Pulmonary artery endothelial cell (primary cell): ENCODE data around the gene AMDHD1. TPM values are rescaled to one million over a fixed set of nuclear protein-coding genes. Genes with fewer than 3 reads are reported as not detected.
A peak's percentile ranks its signal among the peaks of the same experiment; 100 is the strongest.

Source experiments
- DNase-seq: peaks from one replicate; pipeline ENCODE4 v3.0.0-alpha.2; 2011; ENCODE audit warnings: low read depth, low spot score
- total RNA-seq: library from RNA; depleted of rRNA; stranded (reverse); fragments of >200 nt; gene quantifications from 2 replicates; pipeline ENCODE4 v1.2.3, GENCODE V29; 2014

Gene AMDHD1
- total RNA-seq, 1 donor from 2014 or later = under 0.01 TPM

DNA sequence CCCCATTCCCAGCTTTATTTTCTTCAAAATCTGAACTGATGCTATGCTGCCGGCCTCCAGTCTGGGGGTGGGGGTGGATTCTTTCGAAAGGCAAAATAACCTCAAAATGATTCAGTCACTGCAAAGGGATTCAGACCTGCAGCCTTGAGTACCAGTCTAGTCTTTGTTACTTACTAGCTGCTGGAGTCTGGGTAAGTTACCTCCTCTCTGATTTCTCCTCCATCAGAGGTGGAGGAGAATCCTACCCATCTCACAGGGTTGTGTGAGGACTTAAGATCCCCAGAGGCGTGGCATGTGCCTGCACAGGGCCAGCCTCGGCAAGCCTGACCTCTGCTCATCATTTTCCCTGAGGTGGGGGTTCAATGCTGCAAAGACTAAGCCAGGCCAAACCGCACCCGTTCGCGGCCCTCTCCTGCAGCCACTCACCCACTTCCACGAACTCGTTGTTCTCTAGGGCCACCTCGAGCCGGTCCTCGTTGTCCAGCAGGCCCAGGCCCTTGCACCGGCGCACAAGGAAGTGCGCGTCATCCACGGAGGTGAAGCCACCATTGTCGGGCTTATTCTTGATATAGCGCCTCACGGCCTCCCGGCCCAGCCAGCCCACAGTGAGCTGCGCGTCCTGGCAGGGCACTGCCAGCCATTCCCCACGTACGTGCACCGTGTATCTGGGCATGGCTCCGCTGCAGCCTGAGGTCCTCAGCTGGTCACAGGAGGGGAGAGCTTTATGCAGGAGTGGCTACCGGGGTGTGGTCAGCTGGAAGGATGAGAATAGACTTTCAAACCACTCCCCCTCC lies 52.3 kb downstream of the AMDHD1 start:
- DNase-seq = no peak

DNA sequence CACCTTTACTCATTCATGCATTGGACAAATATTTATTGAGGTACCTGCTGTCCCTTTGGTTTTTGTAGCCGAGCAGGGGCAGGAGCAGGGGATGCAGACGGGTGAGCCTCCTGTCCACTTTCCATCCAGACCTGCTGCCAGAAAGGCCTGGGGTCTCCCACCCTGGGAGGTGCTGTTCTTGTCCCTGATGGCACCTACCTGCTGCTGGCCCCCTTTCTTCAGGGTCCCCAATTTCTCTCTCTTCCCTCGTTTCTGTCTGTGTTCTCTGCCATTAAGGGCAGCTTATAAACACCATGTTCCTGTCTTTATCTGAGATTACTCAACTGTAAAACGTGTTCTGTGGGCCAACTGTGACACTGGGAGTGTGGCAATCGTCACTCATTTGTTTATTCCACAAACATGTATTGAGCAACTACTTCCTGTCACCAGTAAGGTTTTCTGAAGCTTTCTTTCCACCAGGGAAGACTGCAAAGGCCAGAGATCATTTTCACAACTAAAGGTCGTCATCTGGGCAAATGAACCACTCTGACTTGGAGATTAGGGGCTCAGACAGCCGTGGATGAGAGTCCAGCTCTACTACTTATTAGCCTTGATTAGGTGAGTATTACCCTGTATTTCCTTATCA lies 53.0 kb downstream of the AMDHD1 start, which contains the start of gene HAL:
HAL (minus strand) TSS at position 311 of the 625 bp plus-strand sequence. CDS start 434 bp downstream, outside the sequence.
- DNase-seq = no peak

DNA sequence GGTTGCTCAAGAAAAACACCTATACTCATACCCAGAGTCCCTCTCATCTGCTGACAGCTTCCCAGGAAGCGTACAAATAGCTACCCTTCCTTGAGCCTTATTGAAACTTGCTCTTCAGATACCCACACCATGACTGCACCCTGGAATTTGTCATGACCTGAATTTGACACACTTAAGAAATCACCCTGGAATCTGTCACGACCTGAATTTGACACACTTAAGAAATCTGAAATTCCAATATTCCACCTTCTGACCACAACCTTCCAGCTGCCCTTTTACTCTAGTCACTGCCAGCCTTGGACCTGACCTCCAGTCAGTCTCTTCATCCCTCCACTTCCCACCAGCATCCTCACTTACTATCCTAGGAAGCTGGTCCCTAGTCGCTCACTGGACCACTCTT lies 54.1 kb downstream of the AMDHD1 start:
- DNase-seq = no peak

DNA sequence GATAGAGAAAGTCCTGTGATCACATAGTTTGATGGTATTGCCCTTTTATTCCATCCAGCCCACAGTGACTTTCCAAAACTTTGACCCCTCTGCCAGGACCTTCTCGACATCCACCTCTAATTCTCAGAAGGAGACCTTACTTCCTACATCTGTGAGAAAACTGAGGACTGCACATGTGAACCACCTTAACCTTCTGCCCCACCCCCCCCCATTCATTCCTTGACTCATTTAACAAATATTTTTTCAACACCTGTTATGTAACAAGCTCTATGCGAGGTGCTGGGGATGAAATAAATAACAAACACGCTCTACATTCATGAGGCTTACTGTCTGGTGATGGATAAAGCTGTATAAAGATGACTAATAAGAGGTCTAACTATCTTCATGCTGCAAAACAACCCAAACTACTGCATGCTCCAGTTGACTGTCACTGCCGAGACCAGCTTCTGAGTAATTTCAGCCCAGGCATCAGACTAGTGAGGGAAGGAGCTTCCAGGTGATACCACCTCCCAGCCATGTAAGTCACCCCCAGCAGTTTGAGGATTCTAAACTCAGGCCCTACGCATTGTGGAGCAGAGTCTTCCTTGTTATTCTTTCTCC lies 54.9 kb downstream of the AMDHD1 start:
- no peak for DNase-seq

DNA sequence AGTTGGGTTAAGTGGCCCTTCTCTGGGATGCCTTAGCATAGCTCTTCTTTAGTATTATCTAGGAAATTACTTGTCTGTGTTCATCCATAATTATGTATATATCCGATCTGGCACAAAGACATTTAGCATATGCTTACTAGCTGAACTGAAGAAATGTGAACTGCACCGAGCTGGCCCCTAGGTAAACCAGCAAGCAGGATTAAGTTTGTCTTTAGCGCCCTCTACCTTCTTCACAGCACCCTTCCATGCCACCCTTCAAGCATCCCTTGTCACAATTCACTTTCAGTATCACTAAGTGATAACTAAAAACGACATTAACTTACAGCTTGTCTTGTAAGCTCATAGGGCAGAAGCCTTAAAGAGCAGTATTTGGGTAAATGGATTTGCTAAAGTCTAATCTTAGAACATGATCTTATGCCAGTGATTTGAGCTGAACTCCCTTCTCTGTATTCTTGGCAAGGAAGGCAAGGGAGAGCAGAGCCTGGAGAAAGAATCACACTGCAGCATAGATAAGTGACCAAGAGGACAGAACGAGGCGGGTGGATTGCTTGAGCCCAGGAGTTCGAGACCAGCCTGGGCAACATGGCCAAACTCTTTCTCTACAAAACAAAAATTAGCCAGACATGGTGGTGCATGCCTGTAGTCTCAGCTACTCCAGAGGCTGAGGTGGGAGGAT lies 55.6 kb downstream of the AMDHD1 start:
- DNase-seq = peak; percentile 24

DNA sequence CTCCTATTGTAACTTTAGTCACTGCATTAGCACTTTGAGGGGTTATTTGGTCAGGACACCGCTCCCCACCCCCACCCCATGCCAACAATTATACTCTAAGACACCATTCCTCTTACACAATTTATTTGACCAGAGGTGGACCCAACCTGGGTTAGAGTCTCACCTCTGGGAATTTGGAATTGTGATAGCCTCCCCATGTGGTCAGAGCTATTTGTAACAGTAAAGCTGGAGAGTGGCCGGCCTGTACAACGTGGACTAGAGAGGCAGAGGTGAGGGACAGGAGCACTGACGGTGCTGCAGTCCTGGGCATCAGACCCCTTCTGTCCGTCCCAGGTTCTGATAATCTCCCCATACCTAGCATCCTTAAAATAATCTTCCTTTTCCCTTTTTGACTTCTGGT lies 56.4 kb downstream of the AMDHD1 start:
- DNase-seq = no peak

DNA sequence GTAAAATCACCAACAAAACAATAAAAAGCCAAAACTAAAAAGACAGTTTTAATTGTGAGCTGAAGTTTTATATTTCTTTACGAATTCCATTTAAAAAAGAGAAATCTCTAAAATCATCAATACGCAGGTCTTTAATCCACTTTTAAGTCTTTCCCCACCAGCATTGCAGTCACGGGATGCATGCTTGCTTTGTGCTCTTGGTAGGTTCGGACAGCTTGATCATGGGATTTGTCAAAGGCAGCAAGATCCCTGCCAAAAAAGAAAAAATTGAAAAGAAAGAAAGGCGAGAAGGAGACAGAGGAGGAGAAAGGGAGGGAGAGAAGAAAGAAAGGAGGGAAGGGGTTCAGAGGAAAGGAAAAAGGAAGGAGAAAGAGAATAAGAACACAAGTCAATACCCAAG lies 57.7 kb downstream of the AMDHD1 start:
- no peak for DNase-seq

DNA sequence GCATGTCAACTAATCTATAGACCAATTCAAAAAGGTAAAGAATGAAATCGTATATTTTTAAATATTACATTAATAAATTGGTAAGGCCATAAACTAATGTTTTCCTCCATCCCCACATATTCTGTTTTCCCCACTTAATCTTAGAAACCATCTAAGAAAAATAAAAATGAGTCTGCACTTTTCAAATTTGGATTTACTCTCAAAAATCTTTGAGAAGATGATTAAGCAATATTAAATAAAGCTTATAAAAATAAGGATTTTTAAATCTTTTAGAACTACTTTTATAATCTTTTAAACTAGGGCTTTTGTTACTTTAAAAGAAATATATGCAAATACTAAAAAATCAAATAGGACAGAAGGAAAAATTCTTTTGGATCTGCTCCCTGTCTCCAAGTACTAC lies 63.6 kb downstream of the AMDHD1 start:
- DNase-seq = no peak

DNA sequence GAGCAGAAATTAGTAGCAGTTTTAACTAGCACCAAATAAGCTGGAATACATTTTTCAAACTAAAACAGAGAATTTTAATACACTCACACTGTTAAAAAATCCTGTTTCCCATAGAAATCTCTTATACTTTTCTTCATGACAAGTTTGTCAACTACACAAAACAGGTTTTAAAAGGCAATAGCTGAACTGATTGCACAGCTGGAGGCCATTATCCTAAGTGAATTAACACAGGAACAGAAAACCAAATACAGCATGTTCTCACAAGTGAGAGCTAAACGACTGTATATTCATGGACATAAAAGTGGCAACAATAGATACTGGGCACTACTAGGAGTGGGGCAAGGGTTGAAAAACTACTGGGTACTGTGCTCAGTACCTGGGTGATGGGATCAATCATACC lies 64.6 kb downstream of the AMDHD1 start:
- DNase-seq = no peak

DNA sequence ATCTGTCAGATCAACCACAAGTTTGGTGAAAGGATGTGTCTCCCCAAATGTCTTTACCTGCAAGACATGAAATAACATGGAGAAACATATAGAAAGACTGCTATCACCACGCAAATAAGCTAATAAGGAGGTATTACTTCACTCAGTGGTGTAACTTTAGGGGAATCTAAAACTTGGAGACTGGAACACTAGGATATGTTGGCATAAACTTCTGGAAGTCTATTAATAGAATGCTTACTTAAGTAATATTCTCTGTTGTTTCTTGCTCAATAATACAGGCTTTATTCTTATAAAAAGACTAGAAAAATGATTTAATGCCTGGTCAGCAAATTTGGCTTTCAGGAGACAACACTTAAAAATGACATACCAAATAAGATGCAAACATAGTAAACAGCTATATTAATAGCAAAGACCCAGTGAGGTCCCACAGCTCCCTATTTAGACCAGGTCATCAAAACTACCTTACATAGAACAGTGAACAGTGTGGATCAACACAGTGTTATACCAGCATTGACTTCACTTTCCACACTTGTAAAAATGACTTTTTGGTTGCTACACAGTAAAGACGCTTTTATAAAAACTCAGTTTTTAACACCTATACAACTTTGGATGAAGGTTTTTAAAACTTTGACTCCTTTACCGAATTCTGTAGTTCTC lies 71.9 kb downstream of the AMDHD1 start:
- DNase-seq = no peak

DNA sequence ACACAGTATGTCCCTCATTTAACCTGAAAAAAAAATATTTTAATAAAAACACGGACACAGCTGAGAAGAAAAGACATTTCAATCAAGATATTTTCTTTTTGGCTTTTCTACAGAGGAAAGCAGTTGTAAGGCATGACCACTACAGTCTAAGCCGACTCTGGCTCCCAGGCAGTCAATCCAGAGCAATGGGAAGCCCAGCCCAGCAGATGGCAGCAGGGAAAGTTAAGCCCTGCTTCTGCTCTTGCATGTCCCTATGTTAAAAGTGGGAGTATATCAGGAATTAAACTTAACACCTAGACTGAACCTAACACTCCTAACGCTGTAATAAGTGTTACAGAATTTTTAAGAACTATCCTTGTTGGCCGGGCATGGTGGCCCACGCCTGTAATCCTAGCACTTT lies 72.5 kb downstream of the AMDHD1 start:
- no peak for DNase-seq

Other genes starting within 250 kb of the AMDHD1 start
- gene NTN4, start 152.6 kb upstream of the AMDHD1 start, total RNA-seq = 122 and 310 TPM in 2 replicates
- gene SNRPF, start 84.4 kb upstream of the AMDHD1 start, total RNA-seq = 33.6 and 40.9 TPM in 2 replicates
- not detected in 2 replicates for gene CCDC38, start 717 bp upstream of the AMDHD1 start, total RNA-seq
- 0.07 and 0.11 TPM in 2 replicates for gene HAL, start 53.0 kb downstream of the AMDHD1 start, total RNA-seq
- gene LTA4H, start 92.3 kb downstream of the AMDHD1 start, total RNA-seq = 87.8 and 90.6 TPM in 2 replicates